ENCODE measurements around the gene DNAH10.

DNA sequence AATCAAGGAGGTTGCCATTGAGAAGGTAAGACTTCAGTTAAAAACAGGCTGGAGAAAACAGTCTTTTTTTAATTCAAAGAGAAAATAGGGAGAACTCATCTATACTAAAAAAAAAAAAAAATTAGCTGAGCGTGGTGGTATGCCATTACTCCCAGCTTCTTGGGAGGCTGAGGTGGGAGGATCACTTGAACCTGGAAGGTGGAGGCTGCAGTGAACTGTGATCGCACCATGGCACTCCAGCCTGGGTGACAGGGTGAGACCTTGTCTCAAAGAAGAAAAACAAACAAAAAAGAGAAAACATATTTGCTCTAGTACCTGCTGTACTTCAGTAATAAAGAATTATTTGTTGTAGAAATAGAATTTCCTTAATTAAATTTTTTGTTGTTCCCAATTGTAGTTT is 68.6 kb downstream of the DNAH10 start:
- TF ChIP-seq CTCF (conservative IDR thresholded peaks at IDR 0.05; ENCODE audit: low read length) (no peak), EZH2phosphoT487 (IDR thresholded peaks at IDR 0.05; ENCODE audit: borderline replicate concordance, low read depth, low read length) (no peak)
